Activated CD4-positive, alpha-beta T cell treated with anti-CD3 and anti-CD28 coated beads, Interleukin-10, Interleukin-2, amounts not matched to agents 100 ng/mL and 50 ng/mL, durations not matched to agents 16 hours and 8 hours (primary cell): ENCODE results near the gene LTO1.

Source experiments
- DNase-seq: peaks from one replicate; pipeline ENCODE4 v3.0.0-alpha.2; 2020

Gene LTO1

DNA sequence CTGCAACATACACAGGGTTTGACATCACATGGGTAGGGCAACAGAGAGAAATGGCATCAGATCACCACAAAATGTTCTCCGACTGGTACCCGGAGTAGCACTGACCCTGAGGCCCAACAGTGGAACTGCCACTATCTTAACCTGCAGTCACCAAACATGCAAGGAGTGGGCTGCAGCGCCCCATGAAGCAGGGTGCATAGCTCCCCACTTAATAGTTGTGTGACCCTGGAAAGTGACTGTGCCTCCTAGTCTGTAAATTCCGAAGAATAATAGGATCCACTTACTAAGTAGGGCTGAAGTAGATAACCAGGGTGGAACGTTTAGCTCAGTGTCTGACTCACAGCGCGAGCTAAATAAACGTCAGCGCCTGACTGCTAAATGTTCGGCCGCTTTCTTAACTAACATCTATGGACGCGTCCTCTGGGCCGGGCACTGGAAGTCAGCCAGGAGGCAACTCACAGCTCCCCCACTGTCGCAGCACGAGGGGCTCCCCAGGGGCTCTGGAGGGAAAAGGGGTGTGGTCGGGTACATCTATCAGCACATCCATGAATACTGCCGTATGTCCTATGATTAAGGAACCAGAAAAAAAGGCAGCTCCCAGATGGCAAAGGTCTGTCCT, 777 bp downstream of the LTO1 start:
- peak; percentile 7 for DNase-seq

DNA sequence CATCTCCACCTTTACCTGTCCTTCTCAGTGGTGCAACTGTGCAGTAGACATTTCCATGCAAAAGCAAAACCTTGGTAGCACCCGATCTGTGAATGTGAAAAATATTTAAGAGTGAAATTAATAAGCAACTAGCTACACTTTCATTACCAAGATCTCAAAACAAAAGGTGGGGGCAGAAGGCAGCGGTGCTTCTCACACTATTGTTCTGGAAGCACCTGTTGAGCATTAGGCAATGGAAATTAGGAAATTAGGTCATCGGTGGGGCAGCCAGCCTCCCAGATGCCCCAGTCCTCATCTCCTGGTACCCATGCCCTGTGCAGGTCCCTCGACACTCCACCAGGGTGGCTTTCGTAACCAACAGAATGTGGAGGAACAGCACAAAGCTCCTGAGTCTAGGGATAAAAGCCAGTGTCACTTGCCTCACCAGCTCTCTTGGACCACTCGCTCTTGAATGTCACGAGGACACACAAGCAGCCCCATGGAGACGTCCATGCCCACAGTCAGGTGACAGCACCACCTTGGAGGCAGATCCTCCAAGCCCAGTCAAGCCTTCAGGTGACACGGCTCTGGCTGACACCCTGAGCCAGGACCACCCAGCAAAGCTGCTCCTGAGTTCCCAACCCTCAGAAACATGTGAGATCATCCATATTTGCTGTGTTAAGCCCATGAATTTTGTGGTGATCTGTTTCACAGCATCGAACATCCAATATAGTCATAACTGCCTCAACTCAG, 3.3 kb downstream of the LTO1 start:
- no peak for DNase-seq

DNA sequence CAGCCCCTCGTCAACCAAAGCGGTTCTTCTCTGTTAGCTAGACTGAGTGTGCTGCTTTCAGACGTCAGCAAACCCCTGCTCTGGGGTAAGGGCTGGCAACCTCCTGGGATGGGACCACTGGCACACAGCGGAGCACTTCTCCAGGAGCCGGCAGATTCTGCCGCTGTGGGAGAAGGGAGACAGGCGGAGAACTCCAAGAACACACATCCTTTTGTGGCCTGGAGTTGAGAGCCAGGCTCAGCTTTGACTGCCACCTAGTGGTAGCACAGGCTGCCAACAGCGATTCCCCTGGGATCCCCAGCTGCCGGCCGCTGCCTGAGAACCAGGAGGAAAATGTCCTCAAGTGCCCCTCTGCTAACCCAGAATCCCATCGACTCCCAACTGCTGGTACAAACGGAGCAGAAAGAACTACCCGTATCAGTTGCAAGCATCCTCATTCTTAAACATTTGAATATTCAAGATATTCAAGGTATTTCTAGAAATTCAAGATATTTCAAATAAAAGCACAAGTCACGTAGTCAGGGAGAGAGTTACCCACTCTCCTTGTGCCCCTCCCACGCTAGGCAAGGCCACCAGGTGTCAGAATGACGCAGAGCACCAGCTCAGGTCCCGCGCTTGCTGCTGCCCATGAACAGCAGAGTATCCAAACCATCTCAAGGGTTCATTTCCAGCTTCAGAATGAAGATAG, 4.9 kb downstream of the LTO1 start:
- peak; percentile 60 for DNase-seq

DNA sequence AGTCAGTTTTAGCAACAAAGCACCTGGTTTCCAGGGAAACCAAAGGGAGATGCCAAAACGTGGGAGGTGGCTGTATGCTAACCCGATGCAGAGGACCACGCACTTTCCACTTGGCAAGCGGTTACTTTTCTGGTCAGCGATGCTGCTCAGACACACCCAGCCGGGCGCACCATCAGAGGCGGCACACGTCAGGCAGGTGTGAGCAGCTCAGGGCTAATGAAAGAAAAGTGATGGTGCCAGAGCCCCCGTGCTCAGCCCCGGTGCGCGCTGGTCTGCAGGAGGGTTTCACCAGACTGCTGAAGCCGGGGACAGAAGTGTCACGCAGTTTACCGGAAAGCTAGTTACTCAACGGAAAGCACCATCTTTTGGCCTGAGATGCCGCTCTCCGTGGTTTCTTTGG, 5.7 kb downstream of the LTO1 start:
- DNase-seq, result no peak

DNA sequence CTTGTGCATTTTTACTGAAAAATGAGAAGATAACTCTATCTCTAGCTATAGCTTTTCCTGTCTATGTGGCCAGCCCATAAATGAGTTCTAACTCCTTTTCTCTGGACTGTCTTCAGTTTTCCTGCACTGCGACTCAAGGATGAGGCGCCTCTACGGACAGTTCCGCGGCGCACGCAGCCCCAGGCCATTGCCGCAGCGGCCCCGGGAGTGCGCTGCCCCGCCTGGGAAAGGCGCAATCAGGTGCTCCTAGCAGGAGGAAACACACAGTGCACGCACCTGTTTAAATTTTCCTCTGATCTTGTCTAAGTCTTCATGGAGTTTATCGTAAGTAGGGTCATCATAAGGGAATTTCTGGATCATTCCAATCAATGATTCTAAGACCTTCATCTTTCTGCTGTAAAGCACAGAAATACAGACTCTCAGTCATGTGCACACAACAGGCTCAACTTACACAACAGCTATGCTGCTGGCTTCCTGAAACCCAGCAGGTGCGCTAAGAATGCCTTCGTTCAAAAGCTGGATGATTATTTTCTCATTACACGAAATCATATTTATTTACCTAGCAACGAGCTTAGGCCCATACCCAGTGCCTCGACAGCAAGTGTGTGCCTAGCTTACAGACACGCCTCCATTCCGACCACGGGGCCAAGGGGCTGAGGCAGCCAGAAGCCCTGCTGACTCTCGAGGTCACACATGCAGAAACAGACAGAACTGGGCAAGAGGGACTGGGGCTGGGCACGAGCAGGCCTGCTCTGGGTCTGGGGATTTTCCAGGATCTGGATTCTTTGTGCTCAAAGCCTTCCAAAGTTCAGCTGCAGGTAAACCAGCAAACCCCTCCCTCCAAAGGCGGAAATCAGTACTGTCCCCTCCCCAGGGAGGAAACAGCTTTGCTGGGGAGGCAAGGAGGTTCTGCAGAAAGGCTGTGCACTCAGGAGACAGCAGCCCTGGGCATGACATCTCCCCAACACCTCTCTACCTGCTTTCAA, 7.2 kb downstream of the LTO1 start:
- DNase-seq, result no peak

DNA sequence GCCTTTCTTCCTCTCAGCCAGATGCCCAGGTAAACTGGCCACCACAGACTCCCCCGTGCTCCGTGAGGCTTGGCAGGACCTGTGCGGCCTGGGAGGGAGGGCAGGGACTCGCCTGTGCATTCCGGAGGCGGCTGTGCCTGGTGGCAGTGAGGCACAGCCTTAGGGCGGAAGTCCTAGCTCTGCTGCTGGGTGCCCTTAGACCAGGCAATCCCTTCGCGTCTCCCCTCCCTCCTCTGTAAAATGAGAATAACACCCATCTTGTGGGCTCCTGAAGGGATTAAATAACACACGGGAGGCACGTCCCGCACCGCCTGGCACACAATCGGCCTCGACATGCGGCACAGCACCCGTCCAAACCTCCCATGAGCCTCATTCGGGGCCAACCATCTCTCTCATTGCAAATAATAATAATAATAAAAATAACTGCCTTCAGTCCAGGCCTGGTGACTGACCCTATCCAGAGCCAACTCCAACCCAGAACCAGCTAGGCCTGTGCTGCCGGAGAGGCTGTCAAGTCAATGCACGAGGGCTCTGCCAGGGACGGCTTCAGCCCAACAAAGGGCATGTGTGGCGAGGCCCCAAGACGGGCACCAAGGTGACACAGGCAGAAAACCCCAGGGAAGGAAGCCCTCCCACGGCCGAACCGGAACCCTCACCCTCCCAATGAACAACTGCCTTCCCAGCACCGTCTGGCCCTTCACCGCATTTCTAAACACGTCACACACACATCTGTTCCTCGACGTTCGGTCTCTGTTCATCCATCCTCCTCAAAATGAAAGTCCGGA, 8.2 kb downstream of the LTO1 start:
- DNase-seq, result no peak

DNA sequence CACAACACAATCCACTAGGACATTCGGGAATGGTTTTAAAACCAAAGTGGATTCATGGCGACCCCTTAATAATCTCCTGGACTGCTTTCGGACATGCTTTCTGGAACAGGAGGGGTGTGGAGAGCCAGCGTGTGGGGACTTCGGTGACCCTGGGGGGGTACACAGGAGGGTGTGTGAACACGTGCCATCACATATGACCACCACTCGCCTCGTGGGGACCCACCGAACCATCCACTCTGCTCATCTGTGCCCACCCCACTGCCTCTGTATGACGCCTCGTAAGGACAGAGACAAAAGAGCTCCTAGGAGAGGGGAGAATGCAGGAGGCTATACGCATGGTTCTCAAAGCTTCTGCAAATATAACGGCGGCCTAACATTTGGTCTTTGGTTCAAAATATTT, 8.9 kb downstream of the LTO1 start:
- no peak for DNase-seq

DNA sequence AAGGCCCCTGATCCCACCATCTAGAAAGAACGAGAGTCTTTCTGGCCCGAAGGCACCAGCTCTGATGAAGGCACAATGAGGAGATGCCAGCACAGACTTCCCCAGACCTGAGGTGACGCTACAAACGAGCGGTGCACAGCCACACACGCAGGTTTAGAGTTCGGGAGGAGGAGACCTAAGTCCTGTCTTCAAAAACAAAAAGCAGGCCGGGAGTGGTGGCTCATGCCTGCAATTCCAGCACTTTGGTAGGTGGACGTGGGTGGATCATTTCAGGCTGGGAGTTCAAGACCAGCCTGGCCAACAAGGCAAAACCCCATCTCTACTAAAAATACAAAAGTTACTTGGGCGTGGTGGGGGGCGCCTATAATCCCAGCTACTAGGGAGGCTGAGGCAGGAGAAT, 9.5 kb downstream of the LTO1 start:
- no peak for DNase-seq

DNA sequence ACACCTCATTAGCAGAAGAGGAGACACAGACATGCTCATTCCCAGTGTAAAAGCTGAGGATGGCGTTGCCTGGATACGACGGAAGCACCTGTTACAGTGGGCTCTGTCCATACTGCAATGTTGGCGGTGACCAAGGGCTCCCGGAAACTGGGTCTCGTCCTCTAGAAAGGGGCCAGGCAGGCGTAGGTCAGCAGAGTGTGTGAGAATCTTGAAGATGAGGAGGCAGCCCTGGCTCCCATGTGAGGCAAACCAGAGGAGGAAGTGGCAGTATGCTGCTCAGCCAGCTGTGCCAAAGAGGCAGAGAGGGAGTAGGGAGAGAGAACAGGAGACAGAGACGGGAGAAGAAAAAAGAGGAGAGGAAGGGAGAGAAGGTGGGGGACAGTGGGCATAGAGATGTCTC, 10.3 kb downstream of the LTO1 start:
- DNase-seq, result no peak

DNA sequence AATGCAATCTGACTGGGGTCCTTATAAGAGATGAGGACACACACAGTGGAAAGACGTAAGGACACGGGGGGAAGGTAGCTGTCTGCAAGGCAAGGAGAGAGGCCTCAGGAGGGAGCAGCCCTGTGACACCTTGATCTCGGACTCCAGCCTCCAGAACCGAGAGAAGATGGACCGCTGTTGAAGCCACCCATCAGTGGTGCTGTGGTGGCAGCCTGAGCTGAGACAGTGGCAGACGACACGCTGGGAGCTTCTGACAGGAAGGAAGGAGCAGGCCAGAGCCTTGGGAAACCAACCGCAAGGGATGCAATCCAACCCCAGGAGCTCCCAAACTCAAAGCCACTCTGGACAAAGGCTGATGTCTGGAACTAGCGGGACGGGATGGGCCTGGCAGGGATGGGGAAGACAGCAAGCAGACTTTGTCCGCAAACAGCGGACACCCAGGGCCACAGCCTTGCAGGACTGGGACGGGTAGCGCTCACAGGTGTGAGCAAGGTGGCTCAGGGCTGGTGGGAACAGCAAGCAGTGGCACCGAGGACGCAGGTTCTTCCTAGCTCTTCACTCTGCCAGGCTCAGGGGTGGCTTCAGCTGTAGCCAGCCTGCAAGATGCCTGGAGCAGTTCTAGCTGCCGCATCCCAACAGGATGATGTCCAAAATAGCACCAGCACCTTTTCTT, 10.9 kb downstream of the LTO1 start:
- DNase-seq, result no peak

DNA sequence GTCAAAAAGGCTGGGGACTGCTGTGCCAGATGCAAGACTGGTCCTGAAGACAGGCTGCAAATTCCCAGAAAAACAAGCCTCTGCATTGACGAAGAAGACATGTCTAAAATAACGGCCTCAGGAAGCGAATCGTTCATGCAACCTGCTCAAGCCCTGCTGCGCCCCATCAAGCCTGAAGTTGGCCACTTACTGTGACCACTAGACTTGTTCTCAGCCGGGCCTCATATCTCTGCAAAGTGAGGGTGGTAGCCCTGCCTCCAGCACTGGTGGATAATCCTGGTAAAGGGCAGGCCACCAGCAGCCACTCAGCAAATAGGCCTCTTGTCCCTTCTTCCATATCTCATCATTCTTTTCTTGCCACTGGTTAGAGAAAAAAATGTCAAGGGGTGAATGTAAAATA, 11.8 kb downstream of the LTO1 start:
- no peak for DNase-seq

DNA sequence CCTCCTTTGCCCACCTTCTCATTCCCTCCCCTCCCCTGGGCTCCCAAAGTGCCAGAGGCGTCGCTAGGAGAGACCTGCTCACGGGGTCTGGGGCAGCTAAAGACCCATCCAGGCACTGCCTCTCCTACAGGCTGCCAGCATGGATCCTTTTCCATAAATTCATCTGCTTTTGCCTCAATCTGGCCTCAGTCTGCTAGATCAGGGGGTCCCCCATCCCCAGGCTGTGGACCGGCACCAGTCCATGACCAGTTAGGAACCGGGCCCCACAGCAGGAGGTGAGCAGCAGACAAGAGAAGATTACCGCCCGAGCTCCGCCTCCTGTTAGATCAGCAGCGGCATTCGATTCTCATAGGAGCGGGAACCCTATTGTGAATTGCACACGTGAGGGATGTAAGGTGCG, 12.3 kb downstream of the LTO1 start:
- no peak for DNase-seq

DNA sequence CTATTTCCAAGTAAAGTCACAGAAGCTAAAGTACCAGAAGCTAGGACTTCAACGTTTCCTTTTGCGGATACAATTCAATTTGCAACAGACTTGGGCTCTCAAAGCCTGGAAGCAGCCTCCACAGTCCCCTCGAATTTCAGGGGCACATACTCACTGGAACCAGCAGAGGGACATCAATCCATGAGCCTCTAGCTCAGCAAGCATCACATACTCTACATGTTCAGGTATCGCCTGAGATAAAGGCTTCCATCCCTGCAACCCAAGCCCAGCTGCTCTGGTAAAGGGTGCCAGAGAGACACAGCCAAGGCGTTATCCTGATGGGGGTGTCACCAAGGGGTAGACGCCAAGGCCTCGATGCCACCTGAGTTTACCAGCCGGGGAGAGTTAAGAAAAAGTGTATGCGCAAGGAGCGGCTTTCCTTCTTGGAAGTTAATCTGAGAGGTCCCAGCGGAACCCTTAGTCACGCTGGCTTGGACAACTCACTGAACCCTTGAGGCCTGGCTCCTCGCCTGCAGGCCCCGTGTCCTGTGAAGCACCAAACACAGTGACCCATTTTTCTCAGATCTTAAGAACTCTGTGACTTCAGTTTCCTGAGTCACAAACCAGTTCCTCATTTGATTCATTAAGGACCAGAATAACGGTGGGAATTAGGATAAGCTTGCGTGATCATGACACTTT, 13.0 kb downstream of the LTO1 start:
- no peak for DNase-seq

DNA sequence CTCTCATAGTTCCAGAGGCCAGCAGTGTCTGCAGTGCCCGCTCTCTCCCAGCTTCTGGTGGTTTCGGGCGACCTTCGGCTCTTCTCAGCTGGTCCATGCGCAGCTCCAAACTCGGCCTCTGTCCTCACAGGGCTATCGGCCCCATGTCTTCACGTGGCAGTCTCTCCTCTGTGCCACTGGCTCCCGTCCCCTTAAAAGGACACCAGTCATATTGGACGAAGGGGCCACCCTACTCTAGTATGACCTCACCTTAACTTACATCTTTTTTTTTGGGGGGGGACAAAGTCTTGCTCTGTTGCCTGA, 13.8 kb downstream of the LTO1 start:
- no peak for DNase-seq

DNA sequence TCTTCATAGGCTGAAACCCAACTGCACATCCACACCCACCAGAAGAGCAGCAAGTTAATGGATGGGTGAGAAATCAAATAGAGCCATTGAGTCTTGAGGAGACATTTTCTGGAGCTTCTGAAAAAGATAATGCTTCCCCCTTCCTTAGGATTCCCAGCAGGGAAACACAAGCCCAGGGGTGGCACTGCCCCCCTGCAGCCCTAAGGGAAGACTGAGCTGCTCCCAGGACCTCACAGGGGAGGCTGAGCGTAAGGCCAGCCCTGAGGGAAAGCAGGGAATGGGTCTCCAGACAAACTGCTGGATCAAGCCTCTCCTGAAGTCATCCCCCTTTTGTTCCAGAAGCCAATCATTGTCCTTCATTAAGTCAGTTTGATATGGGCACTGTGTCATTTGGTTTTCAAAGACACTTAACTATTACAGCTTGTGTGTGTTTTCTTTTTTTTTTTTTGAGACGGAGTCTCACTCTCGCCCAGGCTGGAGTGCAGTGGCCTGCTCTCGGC, 15.1 kb downstream of the LTO1 start:
- DNase-seq, result no peak

DNA sequence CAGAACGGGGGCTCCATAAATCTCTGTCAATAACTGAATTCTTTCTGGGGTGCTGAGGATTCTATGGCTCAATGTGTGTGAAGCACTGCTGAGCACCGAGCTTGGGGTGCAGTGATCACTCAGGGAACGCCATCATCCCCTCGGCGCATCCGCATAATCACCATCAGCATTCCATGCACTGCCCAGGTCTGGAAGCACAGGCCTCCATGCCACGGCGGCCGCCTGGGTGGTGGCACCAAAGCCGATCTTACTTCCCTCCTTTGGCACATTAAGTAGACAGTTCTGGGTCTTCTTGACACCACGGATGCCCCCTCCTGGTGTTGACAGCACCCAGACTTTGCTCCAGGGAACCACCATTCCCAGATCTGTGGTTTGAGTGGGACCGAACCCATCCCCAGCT, 15.6 kb downstream of the LTO1 start:
- DNase-seq, result no peak

DNA sequence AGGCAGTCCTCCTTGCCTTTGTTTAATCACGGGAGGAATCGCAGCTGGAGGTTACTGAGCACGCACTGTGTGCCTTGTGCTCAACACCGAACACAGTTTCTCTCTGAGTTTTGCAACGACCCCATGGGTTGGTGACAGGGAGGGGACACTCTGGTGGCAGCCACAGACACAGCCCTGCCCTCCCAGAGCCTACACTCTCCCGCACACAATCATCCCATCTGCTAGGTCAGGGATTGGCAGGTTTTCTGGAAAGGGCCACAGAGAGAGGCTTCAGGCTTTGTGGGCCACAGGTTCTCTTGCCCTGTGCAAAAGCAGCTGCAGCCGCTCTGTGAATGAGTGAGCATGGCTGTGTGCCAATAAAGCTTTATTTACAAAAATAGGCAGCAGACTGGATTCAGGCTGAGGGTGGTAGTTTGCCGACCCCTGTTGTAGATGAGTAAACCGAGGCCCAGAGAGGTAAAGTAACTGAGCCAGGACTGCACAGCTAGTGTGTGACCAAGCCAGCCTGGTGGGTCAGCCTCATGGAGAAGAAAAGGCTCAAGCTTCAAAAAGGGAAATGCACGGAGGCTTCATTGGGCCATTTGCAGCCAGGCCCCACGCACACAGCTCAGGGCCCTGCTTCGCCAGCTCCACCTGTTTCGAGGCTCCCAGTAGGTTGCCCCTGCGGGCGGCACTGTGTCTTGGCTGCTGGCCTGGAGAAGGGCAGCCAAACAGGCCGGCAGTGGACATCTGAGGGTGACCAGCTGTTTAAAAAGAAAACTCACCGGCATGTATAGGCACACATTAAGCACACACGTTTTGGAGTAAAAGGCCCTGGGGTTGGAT, 16.3 kb downstream of the LTO1 start:
- no peak for DNase-seq

DNA sequence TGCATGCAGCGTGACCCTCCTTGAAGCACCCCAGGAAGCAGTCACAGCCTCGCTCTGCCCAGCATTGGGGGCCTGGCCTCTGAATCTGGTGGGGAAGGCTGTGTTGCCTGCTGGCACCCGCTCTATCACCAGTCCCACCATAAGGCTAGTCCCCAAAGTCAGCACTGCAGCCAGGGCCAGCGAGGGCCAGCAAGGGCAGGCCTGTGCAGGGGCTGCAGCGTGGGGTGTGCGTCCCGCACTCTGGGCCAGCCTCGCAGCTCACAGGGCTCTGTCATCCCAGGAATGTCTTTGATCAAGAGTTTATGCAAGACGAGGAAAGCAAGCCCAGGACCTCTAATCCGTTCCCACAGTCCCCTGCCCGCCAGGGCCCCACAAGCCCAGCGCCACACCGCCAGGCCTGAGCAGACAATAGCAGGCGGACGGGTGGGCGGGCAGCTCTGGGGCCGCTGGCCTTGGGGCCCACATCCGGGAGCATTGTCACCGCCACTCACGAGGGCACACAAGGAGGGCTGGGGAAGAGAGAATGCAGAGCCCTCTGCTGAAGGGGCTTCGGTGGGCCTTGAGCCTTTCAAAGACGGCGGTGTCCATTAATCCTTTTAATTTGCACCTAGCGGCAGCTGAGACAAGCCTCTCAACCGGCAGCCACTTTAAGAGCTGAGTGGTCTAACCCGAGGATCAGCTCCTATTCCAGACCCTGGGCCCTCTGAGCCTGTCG, 17.1 kb downstream of the LTO1 start:
- no peak for DNase-seq

DNA sequence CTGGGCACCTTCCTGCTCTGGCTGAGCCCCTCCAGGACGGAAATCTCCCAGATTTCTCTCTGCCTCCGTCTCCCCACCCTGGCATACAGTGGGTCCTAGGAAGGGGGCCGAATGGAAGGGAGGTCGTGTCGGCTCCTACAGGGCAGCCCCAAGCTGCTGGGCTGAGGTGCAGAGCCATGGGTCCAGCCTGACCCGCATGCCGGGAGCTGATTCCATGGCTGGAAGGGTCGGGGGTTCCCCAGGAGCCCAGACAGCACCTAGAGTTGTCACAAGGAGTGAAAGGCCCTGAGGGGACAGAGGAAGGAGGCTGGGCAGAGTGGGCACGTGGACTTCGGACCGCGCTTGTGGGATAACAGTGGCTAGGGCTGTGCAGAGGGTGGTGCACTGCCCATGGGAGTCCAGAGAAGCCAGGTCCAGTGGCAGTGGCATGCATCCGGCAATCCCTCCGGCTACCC, 17.7 kb downstream of the LTO1 start:
- DNase-seq, result no peak
